HG02759 (cell line): ENCODE data around the gene AGPAT3.

Source experiments
- ATAC-seq: cut with Tn5 transposase; IDR thresholded peaks from one replicate; pipeline ENCODE4 v1.9.1; 2021; ENCODE audit warnings: mild to moderate bottlenecking, moderate library complexity; ENCODE audit not compliant: unreplicated experiment

AGPAT3 gene

GRCh38 chr21:44012474-44013379, 147.7 kb downstream of the AGPAT3 start:
- ATAC-seq, result peak; percentile 72

- no peak for ATAC-seq
These were observed 148.5 kb downstream of the AGPAT3 start for GRCh38 chr21:44013380-44014088.

GRCh38 chr21:44017601-44018000, 152.6 kb downstream of the AGPAT3 start:
- ATAC-seq, result no peak

GRCh38 chr21:44018127-44018526, 153.1 kb downstream of the AGPAT3 start:
- no peak for ATAC-seq

- no peak for ATAC-seq
These were observed 154.0 kb downstream of the AGPAT3 start for GRCh38 chr21:44018813-44019567.

- ATAC-seq, result no peak
These were observed 154.5 kb downstream of the AGPAT3 start for GRCh38 chr21:44019568-44019958.

- ATAC-seq, result no peak
These were observed 155.5 kb downstream of the AGPAT3 start for GRCh38 chr21:44020551-44020950.

- no peak for ATAC-seq
These were observed 156.0 kb downstream of the AGPAT3 start for GRCh38 chr21:44021064-44021463.

GRCh38 chr21:44024257-44024656, 159.2 kb downstream of the AGPAT3 start:
- ATAC-seq, result no peak

- ATAC-seq, result no peak
These were observed 159.9 kb downstream of the AGPAT3 start for GRCh38 chr21:44024887-44025353.

- no peak for ATAC-seq
These were observed 162.7 kb downstream of the AGPAT3 start for GRCh38 chr21:44027607-44028286.

GRCh38 chr21:44028287-44028659, 163.2 kb downstream of the AGPAT3 start:
- no peak for ATAC-seq

- ATAC-seq, result no peak
These were observed 164.6 kb downstream of the AGPAT3 start for GRCh38 chr21:44029460-44030087.

- no peak for ATAC-seq
These were observed 170.2 kb downstream of the AGPAT3 start for GRCh38 chr21:44035244-44035643.
